ENCODE measurements around the gene TMEM63A. TPM values are rescaled to one million over a fixed set of nuclear protein-coding genes. Genes with fewer than 3 reads are reported as not detected.

The TMEM63A gene
- total RNA-seq, 1 donor from 2014 or later = 4.7 TPM

GRCh38 chr1:225835856-225836255 is 46.3 kb downstream of the TMEM63A start:
- FAIRE-seq (no peak), DNase-seq (ENCODE audit: low read depth) (no peak)
- Histone ChIP-seq H3K4me3 (ENCODE audit: low read depth, low read length) (no peak overlapping the region), H3K36me3 (ENCODE audit: control insufficient read depth, insufficient read depth, low read length) (peaks cover 15% of the 10 kb centered on the region), H3K27me3 (ENCODE audit: control insufficient read depth, insufficient read depth, low read length) (no peaks in the 10 kb centered on the region)
- TF ChIP-seq, protein P1, sequence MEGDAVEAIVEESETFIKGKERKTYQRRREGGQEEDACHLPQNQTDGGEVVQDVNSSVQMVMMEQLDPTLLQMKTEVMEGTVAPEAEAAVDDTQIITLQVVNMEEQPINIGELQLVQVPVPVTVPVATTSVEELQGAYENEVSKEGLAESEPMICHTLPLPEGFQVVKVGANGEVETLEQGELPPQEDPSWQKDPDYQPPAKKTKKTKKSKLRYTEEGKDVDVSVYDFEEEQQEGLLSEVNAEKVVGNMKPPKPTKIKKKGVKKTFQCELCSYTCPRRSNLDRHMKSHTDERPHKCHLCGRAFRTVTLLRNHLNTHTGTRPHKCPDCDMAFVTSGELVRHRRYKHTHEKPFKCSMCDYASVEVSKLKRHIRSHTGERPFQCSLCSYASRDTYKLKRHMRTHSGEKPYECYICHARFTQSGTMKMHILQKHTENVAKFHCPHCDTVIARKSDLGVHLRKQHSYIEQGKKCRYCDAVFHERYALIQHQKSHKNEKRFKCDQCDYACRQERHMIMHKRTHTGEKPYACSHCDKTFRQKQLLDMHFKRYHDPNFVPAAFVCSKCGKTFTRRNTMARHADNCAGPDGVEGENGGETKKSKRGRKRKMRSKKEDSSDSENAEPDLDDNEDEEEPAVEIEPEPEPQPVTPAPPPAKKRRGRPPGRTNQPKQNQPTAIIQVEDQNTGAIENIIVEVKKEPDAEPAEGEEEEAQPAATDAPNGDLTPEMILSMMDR (IDR thresholded peaks at IDR 0.05; ENCODE audit: insufficient read depth, low read length, severe bottlenecking) = no peak

DNA sequence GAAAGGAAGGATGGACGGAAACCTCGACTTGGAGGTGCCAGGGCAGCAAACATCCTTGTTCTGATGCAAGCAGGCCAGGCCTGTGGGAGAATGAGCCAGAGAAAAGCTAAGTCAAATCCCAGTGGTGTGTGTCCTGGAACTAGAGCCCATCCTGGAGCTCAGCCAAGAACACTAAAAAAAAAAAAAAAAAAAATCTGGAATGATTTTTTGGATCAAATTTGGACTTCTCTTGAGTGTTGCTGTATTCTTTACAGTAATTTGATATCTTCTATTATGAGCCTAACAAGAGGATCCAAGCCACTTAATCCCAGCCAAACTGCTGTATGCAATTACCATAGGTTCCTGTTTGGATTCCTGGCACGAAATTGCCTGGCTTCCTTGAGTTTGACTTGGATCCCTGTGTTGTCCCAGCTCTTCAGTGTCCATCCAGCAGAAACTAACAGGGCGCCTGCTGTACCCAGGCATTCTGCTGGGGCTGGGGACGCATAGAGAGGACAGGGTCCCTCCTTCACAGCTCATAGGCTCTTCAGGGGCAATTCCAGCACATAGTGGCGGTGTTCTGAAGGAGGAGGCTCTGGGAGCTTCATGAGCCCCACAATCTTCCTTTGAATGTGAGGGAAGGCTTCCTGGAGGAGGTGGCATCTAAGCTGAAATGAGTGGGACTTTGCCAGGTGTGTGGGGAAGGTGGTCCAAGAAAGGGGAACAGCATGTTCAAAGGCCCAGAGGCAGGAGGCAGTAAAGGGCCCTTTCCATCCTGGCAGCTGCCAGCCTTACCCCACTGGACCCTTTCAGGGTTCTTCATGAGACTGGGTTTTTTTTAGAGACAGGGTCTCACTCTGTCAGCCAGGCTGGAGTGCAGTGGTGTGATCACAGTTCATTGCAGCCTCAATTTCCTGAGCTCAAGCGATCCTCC is 47.5 kb downstream of the TMEM63A start:
- no peaks in the 10 kb centered on the region for H3K27me3 ChIP-seq (ENCODE audit: control insufficient read depth, insufficient read depth, low read length)
- peaks cover 13% of the 10 kb centered on the region for H3K36me3 ChIP-seq (ENCODE audit: control insufficient read depth, insufficient read depth, low read length)
- no peak for FAIRE-seq
- no peak for DNase-seq (ENCODE audit: low read depth)
- no peak overlapping the region for H3K4me3 ChIP-seq (ENCODE audit: low read depth, low read length)
- TF ChIP-seq, protein P1 (IDR thresholded peaks at IDR 0.05; ENCODE audit: insufficient read depth, low read length, severe bottlenecking) = no peak

GRCh38 chr1:225830841-225831240 is 51.3 kb downstream of the TMEM63A start:
- no peak for FAIRE-seq
- TF ChIP-seq, protein P1 (IDR thresholded peaks at IDR 0.05; ENCODE audit: insufficient read depth, low read length, severe bottlenecking) = no peak

DNA sequence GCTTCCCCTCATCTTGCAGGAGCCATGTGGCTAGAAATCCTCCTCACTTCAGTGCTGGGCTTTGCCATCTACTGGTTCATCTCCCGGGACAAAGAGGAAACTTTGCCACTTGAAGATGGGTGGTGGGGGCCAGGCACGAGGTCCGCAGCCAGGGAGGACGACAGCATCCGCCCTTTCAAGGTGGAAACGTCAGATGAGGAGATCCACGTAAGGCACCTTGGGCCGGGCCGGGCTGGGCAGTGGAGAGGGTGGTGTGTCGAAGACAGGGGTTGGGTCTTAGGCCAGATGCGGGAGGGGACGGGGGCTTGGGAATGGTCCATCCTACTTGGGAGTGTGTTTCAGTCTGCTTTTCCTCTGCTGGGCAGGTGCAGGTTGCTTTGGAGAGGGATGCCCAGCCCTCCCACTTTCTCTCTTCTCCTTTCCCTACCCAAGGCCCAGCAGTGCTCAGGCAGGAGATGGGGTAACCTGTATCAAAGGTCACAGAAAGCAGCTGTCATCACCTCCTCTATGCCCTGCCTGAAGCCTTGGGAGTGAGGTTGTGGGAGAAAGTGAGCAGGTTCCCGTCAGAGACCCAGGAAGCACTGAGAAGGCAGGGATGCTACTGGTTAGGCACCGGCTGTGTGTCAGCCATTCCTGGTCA is 53.4 kb downstream of the TMEM63A start:
- FAIRE-seq = no peak

More at GRCh38 chr1:225830841-225831240, 51.3 kb downstream of the TMEM63A start:
- Histone ChIP-seq H3K4me3 (ENCODE audit: low read depth, low read length) (no peak overlapping the region), H3K27me3 (ENCODE audit: control insufficient read depth, insufficient read depth, low read length) (no peaks in the 10 kb centered on the region), H3K36me3 (ENCODE audit: control insufficient read depth, insufficient read depth, low read length) (peaks cover 11% of the 10 kb centered on the region)
- DNase-seq (ENCODE audit: low read depth) = no peak

DNA sequence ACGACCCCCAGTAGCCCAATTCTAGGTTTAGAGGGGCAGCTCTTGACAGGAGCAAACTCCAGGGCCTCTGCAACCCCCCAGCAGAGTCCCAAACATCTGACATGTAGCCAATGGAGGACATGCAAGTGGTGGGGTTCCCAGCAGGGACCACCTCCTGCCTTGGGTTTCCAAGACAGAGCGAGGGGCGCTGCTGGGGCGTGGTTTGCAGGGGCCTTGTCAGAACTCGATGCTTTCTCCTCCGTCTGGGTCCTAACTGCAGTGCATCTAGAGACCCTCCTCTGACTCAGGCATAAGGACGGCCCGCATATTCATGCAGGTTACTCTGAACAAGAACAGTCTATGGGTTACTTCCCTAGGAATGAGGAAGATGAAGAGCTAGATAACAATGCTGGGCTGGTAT is 55.1 kb downstream of the TMEM63A start:
- FAIRE-seq (no peak), DNase-seq (ENCODE audit: low read depth) (no peak)
- no peak overlapping the region for H3K4me3 ChIP-seq (ENCODE audit: low read depth, low read length)
- H3K36me3 ChIP-seq (ENCODE audit: control insufficient read depth, insufficient read depth, low read length) = peaks cover 8% of the 10 kb centered on the region
- TF ChIP-seq, protein P1 (IDR thresholded peaks at IDR 0.05; ENCODE audit: insufficient read depth, low read length, severe bottlenecking) = no peak
- H3K27me3 ChIP-seq (ENCODE audit: control insufficient read depth, insufficient read depth, low read length) = no peaks in the 10 kb centered on the region

More for the DNA sequence above, 53.4 kb downstream of the TMEM63A start:
- Histone ChIP-seq H3K4me3 (ENCODE audit: low read depth, low read length) (no peak overlapping the region), H3K27me3 (ENCODE audit: control insufficient read depth, insufficient read depth, low read length) (no peaks in the 10 kb centered on the region), H3K36me3 (ENCODE audit: control insufficient read depth, insufficient read depth, low read length) (peaks cover 10% of the 10 kb centered on the region)
- no peak for DNase-seq (ENCODE audit: low read depth)
- TF ChIP-seq, protein P1 (IDR thresholded peaks at IDR 0.05; ENCODE audit: insufficient read depth, low read length, severe bottlenecking) = no peak
